T1000 (cell line): ENCODE data around the gene RAG2.
"Not testable (repeated sequence)": the region's sequence is repeated elsewhere in the genome, so short reads cannot be mapped to it uniquely, and the experiment has no call there.

Experiments
- DNase-seq: peaks from one replicate; lab custom pipeline; 2025; ENCODE audit warnings: mixed read lengths; lab: John Stamatoyannopoulos, UW

RAG2 gene

GRCh38 chr11:36600180-36600579 is 2.1 kb upstream of the RAG2 start:
- DNase-seq: no peak

DNA sequence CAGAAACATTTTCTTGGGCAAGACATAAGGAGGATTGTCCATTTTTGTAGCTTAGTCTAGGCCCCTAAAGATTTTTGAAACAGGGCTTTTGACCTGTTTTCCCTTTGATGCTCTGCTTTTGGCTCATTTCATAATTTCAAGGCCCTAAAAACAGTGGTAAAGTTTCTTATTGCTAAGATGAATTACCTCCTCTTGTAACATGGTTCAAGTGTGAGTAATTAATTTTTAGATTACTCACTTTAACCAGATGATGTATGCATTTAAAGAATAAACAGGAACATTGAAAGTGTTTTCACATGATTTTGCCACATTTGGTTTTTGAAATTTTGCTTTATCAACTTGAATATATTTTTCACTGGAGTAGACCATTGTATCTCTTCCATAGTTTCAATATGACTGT is 1.2 kb downstream of the RAG2 start:
- DNase-seq: no peak

- peak; percentile 43 for DNase-seq
Observed at GRCh38 chr11:36594316-36594989, 3.6 kb downstream of the RAG2 start, which contains the start of gene IFTAP. IFTAP (plus strand) TSS chr11:36594502; CDS start chr11:36610104, 15,602 bp downstream.

DNA sequence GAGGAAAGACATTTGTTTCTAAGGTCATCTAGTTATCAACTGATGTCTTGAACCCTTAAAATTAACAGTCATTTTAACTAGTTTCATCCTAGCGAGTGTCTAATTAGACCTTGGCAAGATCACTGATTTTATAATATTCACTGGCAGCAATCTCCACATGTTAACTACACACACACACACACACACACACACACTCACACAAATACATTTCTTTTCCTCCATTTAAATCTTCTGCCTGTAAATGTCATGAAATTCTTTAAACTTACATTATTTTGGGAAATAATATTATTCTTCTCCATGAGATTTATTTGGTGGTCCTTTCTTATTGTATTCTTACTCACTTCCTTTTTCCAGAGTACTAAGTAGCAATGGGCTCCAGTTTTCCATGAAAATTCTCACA is 6.6 kb downstream of the RAG2 start:
- DNase-seq: no peak

DNA sequence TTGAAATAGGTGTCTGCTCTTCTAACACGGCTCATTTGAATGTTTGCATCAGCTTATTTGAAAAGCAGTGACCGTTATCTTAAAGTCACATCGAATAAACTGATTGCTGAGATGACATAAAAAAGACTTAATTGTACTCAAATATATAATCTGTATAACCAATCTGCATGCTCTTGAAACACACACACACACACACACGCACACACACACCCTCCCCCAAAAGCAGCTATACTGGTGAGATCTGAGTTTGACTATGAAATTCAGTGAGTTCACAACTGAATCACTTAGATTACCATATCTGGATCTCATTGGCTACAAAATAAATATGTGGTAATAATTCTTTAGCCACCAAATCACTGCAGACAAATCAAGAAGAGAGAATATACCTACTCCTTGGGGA is 7.5 kb downstream of the RAG2 start:
- no peak for DNase-seq

DNA sequence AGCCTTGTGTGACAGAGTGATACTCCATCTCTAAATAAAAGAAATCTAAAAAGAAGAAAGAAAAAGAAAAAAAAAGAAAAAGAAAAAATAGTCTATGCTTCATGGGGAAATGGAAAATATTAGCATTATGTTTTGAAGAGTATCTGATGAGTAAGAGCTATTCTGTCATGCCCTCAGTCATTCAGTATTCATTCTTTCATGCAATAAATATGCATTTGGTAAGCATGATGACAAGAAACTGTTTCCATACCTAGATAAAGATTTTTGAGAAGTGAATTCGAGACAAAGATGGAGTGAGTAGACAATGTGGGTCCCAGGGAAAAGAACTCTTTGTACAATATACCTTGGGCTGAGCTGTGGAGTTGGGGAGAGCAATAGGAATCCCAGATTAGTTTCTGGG is 9.9 kb downstream of the RAG2 start:
- no peak for DNase-seq

GRCh38 chr11:36586543-36586942 is 11.5 kb downstream of the RAG2 start:
- DNase-seq: no peak

GRCh38 chr11:36583667-36584066 is 14.4 kb downstream of the RAG2 start:
- no peak for DNase-seq

- no peak for DNase-seq
Observed at GRCh38 chr11:36581536-36581935, 16.5 kb downstream of the RAG2 start.

- no peak for DNase-seq
Observed at GRCh38 chr11:36578458-36578857, 19.6 kb downstream of the RAG2 start.

DNA sequence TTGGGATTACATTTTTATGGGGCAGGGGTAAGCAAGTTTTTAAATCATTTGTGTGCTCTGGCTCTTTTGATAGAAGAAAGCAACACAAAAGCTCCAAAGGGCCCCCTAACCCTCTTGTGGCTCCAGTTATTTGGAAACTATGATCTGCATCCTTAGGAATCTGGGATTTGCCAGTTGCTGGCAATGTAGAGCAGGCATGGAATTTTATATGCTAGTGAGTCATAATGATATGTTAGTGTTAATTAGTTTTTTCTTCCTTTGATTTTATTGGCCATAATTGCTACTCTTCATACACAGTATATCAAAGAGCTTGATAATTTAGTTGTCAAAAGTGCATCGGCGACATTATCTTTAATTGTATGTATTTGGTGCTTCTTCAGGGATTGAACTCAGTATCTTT is 20.2 kb downstream of the RAG2 start:
- DNase-seq: no peak

DNA sequence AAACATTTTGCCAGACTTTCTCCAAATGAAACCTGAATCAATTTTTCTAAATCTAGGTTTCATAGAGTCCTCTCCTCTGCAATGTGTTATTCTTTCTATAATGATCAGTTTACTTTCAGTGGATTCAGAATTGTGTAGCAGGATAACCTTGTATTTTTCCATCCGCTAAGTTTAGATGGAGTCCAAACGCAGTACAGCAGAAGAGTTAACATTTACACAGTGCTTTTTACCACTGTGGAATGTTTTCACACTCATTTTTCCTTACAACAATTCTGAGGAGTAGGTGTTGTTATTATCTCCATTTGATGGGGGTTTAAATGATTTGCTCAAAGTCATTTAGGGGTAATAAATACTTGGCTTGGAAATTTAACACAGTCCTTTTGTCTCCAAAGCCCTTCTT is 20.7 kb downstream of the RAG2 start:
- no peak for DNase-seq

DNA sequence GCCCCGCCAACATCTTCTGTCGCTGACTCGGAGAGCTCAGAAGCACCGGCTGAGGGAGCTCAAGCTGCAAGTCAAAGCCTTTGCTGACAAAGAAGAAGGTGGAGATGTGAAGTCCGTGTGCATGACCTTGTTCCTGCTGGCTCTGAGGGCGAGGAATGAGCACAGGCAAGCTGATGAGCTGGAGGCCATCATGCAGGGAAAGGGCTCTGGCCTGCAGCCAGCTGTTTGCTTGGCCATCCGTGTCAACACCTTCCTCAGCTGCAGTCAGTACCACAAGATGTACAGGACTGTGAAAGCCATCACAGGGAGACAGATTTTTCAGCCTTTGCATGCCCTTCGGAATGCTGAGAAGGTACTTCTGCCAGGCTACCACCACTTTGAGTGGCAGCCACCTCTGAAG is 23.6 kb downstream of the RAG2 start:
- DNase-seq: no peak

DNA sequence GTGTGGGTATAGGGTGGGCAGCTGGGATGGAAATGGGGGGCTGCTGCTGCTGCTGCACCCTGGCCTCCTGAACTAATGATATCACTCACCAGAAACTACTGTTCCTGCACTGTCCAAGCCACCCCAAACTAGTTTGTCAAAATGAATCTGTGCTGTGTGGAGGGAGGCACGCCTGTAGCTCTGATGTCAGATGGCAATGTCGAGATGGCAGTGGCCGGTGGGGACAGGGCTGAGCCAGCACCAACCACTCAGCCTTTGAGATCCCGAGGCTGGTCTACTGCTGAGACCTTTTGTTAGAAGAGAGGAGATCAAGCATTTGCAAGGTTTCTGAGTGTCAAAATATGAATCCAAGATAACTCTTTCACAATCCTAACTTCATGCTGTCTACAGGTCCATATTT is 28.9 kb downstream of the RAG2 start:
- DNase-seq: no peak

DNA sequence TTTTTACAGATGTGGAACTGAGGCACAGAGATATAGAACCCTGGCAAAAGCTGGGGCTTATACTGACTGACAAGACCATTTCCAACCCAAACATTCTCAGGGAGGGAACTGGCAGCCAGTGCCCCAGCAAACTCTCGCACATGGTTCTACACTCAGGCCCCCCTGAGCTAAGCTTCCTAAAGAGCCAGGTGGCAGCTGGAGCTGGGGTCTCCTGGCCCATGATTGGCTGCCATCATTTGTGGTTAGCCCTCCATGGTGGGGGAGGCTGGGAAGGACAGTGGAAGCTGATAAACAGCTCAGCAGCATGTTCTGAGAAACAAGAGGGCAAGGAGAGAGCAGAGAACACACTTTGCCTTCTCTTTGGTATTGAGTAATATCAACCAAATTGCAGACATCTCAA is 30.3 kb downstream of the RAG2 start, which contains the start of gene RAG1:
Gene RAG1, plus strand, starts transcription at position 314 of the 400 bp plus-strand sequence. CDS start 5,298 bp downstream, outside the sequence.
- no peak for DNase-seq

DNA sequence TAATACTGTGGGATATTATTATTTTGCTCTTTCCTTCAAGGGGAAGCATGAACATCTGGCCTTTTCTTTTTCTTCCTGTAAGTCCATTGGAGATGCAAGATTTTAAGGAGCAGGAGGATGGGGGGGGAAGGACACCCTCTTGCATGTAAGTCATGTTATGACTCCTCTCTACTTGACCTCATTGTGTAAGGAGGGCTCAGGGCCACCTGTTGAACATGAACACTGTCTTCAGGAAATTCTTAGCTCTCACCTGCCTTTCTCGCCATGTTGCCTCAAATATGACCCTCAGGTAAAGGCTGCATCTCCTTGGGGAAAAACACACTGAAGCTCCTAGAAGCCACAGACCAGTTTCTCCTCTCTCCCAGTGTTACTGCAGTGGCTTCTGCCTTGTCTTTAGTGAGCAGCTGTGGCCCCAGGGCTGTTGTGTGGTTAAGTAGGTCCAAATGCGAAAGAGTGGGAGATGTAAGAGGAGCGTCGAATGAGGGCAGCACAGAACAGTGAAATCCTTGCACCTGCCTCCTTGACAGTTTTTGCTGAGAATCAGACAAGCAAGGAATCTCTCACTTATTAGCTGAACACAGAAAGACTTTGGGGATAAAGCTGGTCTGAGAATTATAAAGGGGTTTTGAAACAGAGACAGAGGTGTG is 31.5 kb downstream of the RAG2 start:
- no peak for DNase-seq

- no peak for DNase-seq
Observed at GRCh38 chr11:36565031-36565610, 32.9 kb downstream of the RAG2 start.

DNA sequence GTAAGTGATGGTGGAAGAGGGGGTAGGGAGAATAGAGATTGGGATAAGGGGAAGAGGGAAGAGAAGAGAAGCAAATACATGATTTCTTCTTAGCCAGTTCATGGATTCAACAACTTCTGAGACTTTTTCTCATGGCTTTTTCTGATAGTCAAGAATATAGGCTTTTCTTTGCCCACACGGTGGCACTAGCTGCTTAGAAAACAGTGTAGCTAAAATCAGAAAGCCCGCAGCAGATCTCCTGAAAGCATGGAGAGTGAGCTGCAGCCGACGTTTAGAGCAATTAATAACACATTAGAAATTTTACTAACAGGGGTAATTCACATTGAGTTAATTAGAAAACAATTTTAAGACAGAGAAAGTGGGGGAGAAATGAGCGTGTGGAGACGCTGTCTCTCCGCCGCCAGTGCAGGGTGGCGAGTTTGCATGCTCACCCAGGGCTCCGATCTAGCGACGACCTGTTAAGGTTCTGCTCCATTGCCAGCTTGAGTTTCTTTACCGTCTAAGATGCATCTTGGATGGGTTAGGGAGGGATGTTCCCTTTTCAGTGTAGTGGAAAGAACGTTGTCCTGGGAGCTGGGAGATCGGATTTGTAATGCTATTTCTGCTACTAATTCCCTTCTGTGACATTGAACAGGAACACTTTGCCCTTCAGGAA is 33.5 kb downstream of the RAG2 start:
- DNase-seq: peak; percentile 4

DNA sequence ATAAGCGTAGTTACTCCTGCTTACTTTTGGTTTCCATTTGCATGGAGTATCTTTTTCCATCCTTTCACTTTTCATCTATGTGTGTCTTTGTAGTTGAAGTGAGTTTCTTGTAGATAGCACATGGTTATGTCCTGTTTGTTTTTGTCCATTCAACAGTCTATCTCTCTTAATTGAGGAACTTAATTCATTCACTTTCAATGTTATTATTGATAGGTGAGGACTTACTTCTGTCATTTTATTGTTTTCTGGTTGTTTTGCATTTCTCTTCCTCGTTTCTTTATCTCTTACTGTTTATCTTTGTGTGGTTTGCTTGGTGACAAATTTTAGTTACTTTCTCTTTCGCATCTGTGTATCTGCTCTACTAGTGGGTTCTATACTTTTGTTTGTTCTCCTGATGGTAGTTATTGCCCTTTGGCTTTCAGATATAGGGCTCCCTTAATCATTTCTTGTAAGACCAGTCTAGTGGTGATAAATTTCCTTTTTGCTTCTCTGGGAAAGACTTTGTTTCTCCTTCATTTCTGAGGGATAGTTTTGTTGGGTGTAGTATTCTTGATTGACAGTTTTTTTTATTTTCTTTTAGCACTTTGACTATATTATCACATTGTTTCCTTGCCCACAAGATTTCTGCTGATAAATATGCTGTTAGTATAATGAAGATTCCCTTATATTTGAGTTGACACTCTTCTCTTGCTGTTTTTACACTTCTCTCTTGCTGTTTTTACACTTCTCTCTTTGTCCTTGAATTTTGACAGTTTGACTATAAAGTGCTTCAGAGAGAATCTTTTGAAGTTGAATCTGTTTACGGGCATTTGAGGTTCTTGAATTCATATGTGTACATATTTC is 39.2 kb downstream of the RAG2 start:
- DNase-seq: no peak

DNA sequence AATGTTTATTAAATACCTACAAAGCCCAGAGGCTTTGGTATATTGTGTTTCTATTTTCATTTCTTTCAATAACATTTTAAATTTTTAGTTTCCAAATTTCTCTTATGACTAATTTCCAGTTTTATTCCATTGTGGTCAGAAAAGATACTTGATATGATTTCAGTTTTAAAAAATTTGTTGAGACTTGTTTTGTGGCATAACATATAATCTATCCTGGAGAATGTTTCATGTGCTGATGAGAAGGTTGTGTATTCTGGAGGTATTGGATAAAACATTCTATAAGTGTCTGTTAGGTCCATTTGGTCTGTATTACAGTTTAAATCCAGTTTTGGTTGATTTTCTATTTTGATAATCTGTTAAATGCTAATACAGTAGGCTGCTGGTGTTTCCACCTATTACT is 40.0 kb downstream of the RAG2 start:
- DNase-seq: no peak

DNA sequence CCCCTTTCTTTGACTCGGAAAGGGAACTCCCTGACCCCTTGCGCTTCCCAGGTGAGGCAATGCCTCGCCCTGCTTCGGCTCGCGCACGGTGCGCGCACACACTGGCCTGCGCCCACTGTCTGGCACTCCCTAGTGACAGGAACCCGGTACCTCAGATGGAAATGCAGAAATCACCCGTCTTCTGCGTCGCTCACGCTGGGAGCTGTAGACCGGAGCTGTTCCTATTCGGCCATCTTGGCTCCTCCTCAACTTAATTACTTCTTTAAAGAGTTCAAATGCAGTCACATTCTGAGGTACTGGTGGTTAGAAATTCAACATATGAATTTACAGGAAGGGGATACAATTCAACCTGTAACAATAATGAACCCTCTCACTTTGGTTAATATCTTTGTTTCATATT is 40.6 kb downstream of the RAG2 start:
- not testable (repeated sequence) for DNase-seq
